Left ventricle myocardium inferior (tissue), 1 donor: ENCODE measurements around the gene DYSF. TPM values are rescaled to one million over a fixed set of nuclear protein-coding genes. Genes with fewer than 3 reads are reported as not detected.
A peak's percentile ranks its signal among the peaks of the same experiment; 100 is the strongest.

Source experiments
- DNase-seq: peaks from one replicate; pipeline ENCODE4 v3.0.0-alpha.2; 2020
- H3K27ac ChIP-seq: fragments of 200-600 bp; replicated peaks from 2 replicates; pipeline ENCODE4 v1.8.0; 2021
- H3K27me3 ChIP-seq: fragments of 200-600 bp; 2 replicates; pipeline ENCODE4 v1.8.0; 2021; ENCODE audit warnings: low read depth
- H3K36me3 ChIP-seq: fragments of 200-600 bp; 2 replicates; pipeline ENCODE4 v1.8.0; 2021
- H3K4me1 ChIP-seq: fragments of 200-600 bp; 2 replicates; pipeline ENCODE4 v1.8.0; 2021
- H3K4me3 ChIP-seq: fragments of 200-600 bp; 2 replicates; pipeline ENCODE4 v1.8.0; 2021; ENCODE audit warnings: mild to moderate bottlenecking, moderate library complexity
- H3K9me3 ChIP-seq: fragments of 200-600 bp; replicated peaks from 2 replicates; pipeline ENCODE4 v1.8.0; 2021
- intact Hi-C: fragments of 100-400 bp; cut with micrococcal nuclease; formaldehyde crosslinking; loops from one replicate; pipeline ENCODE4 v1.11.0; 2022
- total RNA-seq: library from RNA; stranded (reverse); fragmentation: NEBNext Ultra II Directional; extraction: Animal tissue kit (Norgen Biotek cat#: 25700); gene quantifications from one replicate; pipeline ENCODE4 v1.2.1, GENCODE V29; 2021
- TF ChIP-seq, protein P1 (sequence below): fragments of 200-600 bp; IDR thresholded peaks from 2 replicates; pipeline ENCODE4 v1.8.0; 2021; ENCODE audit warnings: antibody characterized with exemption, mild to moderate bottlenecking, borderline replicate concordance
- donor health status: DM: no; HTN: yes; CAD: no; lungs with severe emphysema.

Gene DYSF
- total RNA-seq, 1 donor from 2014 or later = 48.2 TPM

DNA sequence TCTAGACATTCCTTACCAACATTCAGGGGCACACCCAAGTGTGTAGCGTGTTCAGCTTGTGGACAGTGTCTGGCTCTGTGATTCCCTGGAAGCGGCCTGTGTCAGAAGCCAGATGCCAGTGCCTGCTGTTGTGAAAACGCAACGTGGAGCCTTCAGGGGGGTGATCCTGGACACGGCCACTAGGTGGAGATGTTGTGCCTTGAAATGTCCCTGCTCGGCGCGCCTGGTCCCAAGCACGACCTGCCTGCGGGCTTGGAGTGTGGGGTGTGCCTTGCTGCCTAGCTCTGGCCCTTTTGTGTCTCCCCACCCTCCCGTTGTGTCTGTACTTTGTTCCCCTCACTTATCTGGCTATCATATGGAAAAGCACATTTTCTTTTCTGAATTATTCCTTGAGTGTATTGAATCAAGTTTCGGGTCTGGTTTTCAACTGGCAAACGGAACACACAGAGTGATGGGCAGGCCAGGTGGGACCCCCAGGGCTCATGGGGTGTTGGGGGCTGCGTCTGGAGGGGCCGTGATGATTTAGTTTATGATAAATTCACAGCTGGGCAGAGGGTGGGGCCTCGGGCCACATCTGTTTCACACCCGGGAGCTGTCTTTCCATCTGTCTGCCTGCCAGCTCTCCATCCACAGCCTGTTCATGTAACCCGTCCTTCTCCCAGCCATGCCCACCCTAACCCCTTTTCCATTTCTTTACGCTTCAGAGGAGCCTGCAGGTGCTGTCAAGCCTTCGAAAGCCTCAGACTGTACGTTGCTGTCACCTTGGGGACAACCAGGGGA, 95.5 kb downstream of the DYSF start:
- H3K27ac ChIP-seq = no peak overlapping the region
- no peaks in the 10 kb centered on the region for H3K9me3 ChIP-seq
- H3K36me3 ChIP-seq = peaks cover 25% of the 10 kb centered on the region
- H3K4me3 ChIP-seq = no peak overlapping the region
- no peaks in the 10 kb centered on the region for H3K27me3 ChIP-seq
- intact Hi-C loops = loop anchor here (10.0 kb wide), 1 partner anchor 596 kb away; the partner anchor contains the start of gene CYP26B1
- H3K4me1 ChIP-seq = peaks cover 16% of the 10 kb centered on the region
- DNase-seq = peak; percentile 65
- TF ChIP-seq, protein P1, sequence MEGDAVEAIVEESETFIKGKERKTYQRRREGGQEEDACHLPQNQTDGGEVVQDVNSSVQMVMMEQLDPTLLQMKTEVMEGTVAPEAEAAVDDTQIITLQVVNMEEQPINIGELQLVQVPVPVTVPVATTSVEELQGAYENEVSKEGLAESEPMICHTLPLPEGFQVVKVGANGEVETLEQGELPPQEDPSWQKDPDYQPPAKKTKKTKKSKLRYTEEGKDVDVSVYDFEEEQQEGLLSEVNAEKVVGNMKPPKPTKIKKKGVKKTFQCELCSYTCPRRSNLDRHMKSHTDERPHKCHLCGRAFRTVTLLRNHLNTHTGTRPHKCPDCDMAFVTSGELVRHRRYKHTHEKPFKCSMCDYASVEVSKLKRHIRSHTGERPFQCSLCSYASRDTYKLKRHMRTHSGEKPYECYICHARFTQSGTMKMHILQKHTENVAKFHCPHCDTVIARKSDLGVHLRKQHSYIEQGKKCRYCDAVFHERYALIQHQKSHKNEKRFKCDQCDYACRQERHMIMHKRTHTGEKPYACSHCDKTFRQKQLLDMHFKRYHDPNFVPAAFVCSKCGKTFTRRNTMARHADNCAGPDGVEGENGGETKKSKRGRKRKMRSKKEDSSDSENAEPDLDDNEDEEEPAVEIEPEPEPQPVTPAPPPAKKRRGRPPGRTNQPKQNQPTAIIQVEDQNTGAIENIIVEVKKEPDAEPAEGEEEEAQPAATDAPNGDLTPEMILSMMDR = peak; percentile 84

DNA sequence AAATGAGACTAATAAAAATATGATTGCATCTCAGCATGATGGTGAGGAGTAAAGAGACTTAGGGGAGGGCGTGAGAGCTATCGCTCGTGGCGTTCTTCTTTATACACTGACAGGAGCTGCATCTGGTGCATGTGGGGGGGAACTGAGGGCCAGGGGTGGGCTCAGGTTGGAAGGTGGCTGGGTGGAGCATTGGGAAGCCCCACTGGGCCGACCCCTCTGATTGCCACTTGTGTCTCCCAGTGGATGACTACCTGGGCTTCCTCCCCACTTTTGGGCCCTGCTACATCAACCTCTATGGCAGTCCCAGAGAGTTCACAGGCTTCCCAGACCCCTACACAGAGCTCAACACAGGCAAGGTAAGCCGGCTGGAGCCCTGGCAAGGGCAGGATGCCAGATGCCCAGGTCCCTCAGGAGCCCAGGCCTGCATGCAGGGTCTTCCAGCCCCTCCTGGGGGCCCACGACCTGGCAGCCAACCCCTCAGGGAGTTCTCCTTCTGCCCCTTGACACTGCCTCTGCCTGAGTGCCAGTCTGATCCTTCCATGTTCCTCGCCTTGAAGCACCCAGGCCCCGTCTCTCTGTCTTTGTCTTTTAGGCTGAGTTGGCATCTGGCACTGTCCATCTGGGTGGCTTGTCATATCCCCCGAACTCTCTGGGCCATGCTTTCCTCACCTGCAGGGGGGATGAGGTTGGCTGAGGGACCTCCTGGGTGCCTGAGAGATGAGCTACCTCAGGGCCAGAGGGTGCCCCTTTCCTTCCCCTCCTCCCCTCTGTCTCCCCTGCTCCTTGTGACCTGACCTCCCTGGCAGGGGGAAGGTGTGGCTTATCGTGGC, 97.7 kb downstream of the DYSF start:
- Histone ChIP-seq H3K4me1 (peaks cover 1% of the 10 kb centered on the region), H3K36me3 (peaks cover 37% of the 10 kb centered on the region), H3K9me3 (no peaks in the 10 kb centered on the region), H3K27me3 (no peaks in the 10 kb centered on the region), H3K27ac (no peak overlapping the region), H3K4me3 (no peak overlapping the region)
- intact Hi-C loops = no loop called here
- no peak for DNase-seq
- TF ChIP-seq, protein P1 = no peak

DNA sequence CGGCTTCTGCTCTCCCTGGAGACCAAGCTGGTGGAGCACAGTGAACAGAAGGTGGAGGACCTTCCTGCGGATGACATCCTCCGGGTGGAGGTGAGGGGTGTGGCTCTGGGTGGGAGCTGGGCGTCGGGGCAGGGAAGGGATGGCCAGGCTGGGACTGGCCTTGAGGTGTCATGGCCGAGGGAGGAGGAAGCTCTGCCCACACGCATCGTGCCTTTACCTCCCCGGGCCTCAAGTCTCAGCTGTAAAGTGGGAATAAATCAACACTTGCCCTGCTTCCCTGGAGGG, 98.2 kb downstream of the DYSF start:
- peaks cover 42% of the 10 kb centered on the region for H3K36me3 ChIP-seq
- H3K4me3 ChIP-seq = no peak overlapping the region
- intact Hi-C loops = no loop called here
- no peak for DNase-seq
- TF ChIP-seq, protein P1 = no peak
- no peak overlapping the region for H3K27ac ChIP-seq
- H3K9me3 ChIP-seq = no peaks in the 10 kb centered on the region
- H3K4me1 ChIP-seq = no peaks in the 10 kb centered on the region
- no peaks in the 10 kb centered on the region for H3K27me3 ChIP-seq

DNA sequence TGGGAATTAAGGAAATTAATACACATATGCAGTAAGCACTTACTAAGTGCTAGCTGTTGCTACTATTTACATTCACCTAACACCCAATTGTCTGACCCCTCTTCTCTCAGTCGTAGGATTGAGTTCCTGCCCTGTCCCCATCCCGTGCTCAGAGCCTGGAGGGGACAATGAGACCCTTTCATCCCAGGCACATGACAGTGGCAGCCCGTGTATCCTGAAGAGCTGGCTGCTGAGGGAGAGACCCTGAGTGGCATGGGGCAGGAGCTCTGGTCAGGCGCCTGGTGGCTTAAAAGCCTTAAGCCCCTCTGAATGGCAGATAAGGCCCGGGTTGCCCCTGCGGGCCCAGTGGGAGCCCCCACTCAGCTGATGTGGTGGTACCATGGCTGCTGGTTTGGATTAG, 99.0 kb downstream of the DYSF start:
- H3K4me3 ChIP-seq = no peak overlapping the region
- no peaks in the 10 kb centered on the region for H3K4me1 ChIP-seq
- no peak for DNase-seq
- no peak overlapping the region for H3K27ac ChIP-seq
- H3K36me3 ChIP-seq = peaks cover 44% of the 10 kb centered on the region
- intact Hi-C loops = no loop called here
- TF ChIP-seq, protein P1 = no peak
- no peaks in the 10 kb centered on the region for H3K27me3 ChIP-seq
- H3K9me3 ChIP-seq = no peaks in the 10 kb centered on the region

DNA sequence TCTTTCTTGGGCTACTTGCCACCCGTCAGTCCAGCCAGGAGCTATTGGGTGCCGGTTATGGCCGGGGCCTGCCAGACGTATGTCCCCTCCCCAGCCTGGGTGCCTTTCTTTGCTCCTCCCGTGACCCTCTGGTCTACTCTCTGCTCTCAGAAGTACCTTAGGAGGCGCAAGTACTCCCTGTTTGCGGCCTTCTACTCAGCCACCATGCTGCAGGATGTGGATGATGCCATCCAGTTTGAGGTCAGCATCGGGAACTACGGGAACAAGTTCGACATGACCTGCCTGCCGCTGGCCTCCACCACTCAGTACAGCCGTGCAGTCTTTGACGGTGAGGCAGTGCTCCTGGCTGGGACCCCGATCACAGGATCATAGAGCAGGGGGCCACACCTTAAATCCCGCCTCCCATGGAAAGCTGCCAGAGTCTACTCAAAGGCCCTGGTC, 99.5 kb downstream of the DYSF start:
- no peak for DNase-seq
- H3K36me3 ChIP-seq = peaks cover 44% of the 10 kb centered on the region

More for the DNA sequence above, 99.5 kb downstream of the DYSF start:
- no peaks in the 10 kb centered on the region for H3K9me3 ChIP-seq
- no peaks in the 10 kb centered on the region for H3K27me3 ChIP-seq
- intact Hi-C loops = no loop called here
- TF ChIP-seq, protein P1 = no peak
- no peak overlapping the region for H3K4me3 ChIP-seq
- no peak overlapping the region for H3K27ac ChIP-seq
- no peaks in the 10 kb centered on the region for H3K4me1 ChIP-seq
